ENCODE measurements around the gene PDPK1.

PDPK1 gene

GRCh38 chr16:2537451-2538379 is at the start of gene PDPK1:
PDPK1 (plus strand) TSS chr16:2538021; CDS start chr16:2538113, 92 bp downstream.
- DNase-seq, result peak; percentile 78

GRCh38 chr16:2489581-2489980 is 48.2 kb upstream of the PDPK1 start:
- DNase-seq, result no peak

GRCh38 chr16:2490190-2491105 is 47.4 kb upstream of the PDPK1 start:
- no peak for DNase-seq

GRCh38 chr16:2492292-2492691 is 45.5 kb upstream of the PDPK1 start:
- DNase-seq, result no peak

- no peak for DNase-seq
Observed at GRCh38 chr16:2493605-2494004, 44.2 kb upstream of the PDPK1 start.

- no peak for DNase-seq
Observed at GRCh38 chr16:2494616-2495015, 43.2 kb upstream of the PDPK1 start.

- DNase-seq, result no peak
Observed at GRCh38 chr16:2495041-2495440, 42.8 kb upstream of the PDPK1 start.

- no peak for DNase-seq
Observed at GRCh38 chr16:2496223-2497115, 41.4 kb upstream of the PDPK1 start.

GRCh38 chr16:2497116-2497630 is 40.6 kb upstream of the PDPK1 start:
- no peak for DNase-seq

GRCh38 chr16:2497695-2498484 is 39.9 kb upstream of the PDPK1 start:
- DNase-seq, result no peak

GRCh38 chr16:2498531-2499253 is 39.1 kb upstream of the PDPK1 start:
- no peak for DNase-seq

GRCh38 chr16:2499454-2499853 is 38.4 kb upstream of the PDPK1 start:
- DNase-seq, result no peak

- DNase-seq, result no peak
Observed at GRCh38 chr16:2499890-2500429, 37.9 kb upstream of the PDPK1 start.

- no peak for DNase-seq
Observed at GRCh38 chr16:2500430-2500917, 37.3 kb upstream of the PDPK1 start.

GRCh38 chr16:2500918-2501750 is 36.7 kb upstream of the PDPK1 start:
- DNase-seq, result peak; percentile 15

GRCh38 chr16:2501946-2502895 is 35.6 kb upstream of the PDPK1 start:
- DNase-seq, result no peak

GRCh38 chr16:2505695-2506094 is 32.1 kb upstream of the PDPK1 start:
- DNase-seq, result no peak

GRCh38 chr16:2507052-2507659 is 30.7 kb upstream of the PDPK1 start:
- DNase-seq, result no peak

Measured in NCI-H1417 treated with DMSO at 0.1 percent for 48 hours (cell line).